HG02763 (cell line): Measurements from ENCODE around the gene CD3G.

Experiments
- ATAC-seq: cut with Tn5 transposase; IDR thresholded peaks from one replicate; pipeline ENCODE4 v1.9.1; 2021; ENCODE audit warnings: mild to moderate bottlenecking, moderate library complexity; ENCODE audit not compliant: unreplicated experiment

The CD3G gene

DNA sequence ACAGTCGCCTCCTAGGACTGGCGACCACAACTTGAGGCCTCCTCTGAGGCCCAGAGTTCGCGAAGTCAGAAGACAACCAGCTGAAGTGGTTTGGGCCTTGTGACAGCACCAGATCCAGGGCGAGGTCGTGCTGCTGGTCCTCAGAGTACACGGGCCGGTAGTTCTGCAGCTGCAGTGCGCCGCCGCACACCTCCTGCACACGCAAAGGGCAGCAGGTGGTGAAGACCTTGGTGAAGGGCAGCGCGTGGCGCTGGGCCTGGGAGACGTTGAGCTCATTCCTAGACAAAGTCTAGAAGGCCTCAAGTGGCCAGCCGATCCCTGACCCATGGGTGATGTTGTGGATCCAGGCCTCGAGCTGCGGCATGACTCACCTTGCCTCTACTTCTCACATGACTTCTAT lies 21.4 kb upstream of the CD3G start:
- ATAC-seq: no peak

DNA sequence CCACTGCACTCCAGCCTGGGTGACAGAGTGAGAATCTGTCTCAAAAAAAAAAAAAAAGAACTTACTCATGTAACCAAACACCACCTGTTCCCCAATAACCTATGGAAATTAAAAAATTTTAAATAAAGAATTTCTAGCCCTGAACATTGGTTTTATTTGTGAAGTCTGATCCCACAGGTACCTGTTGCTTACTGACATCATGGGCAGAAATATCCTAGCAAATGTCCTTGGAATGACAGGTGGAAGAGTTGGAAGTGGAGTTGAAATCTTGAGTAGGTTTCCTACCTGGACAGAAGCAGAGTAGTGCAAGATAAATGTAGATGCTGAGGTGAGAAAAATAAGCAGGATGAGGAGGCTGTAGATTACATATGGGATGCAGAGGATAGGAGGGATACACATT lies 18.9 kb upstream of the CD3G start:
- no peak for ATAC-seq

DNA sequence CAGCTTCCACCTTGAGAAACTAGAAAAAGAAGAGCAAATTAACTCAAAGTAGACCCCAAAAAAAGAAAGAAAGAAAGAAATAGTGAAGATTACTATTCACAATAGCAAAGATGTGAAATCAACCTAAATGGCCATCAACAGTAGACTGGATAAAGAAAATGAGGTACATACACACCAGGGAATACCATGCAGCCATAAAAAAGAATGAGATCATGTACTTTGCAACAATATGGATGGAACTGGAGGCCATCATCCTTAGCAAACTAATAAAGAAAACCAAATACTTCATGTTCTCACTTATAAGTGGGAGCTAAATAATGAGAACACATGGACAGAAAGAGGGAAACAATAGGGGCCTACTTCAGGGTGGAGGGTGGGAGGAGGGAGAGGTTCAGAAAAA lies 15.4 kb upstream of the CD3G start:
- no peak for ATAC-seq

DNA sequence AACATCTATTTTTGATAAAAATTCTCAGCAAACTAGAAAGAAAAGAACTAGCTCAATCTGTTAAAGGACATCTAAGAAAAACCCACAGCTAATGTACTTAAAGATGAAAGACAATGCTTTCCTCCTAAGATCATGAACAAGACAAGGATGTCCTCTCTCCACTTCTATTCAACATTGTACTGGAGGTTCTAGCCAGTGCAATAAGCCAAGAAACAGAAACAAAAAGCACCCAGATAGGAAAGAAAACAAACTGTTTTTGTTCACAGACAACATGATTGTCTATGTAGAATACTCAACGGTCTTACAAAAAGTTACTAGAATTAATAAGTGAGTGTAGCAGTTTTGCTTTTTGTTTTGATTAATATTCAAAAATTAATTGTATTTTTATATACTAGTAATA lies 9.4 kb upstream of the CD3G start:
- ATAC-seq: no peak

DNA sequence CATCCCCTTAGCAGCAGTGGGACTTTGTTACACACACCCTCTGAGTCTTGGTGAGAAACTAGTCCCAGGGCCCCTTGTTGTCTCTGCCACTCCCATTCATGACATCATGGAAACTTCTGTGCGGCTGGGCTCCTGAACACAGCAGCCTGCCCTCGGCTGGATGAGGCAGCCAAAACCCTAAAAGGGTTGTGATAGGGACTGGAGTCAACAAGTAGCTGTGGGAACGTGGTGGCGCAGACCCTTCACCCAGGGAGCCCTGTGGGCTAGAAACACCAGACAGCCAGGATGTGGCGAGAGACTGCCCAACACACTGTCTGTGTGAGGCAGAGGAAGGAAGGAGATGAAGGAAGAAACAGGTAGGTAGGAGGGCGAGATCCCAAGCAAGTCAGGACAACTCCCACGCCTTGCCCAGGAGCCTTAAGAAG lies 5.5 kb upstream of the CD3G start:
- no peak for ATAC-seq

DNA sequence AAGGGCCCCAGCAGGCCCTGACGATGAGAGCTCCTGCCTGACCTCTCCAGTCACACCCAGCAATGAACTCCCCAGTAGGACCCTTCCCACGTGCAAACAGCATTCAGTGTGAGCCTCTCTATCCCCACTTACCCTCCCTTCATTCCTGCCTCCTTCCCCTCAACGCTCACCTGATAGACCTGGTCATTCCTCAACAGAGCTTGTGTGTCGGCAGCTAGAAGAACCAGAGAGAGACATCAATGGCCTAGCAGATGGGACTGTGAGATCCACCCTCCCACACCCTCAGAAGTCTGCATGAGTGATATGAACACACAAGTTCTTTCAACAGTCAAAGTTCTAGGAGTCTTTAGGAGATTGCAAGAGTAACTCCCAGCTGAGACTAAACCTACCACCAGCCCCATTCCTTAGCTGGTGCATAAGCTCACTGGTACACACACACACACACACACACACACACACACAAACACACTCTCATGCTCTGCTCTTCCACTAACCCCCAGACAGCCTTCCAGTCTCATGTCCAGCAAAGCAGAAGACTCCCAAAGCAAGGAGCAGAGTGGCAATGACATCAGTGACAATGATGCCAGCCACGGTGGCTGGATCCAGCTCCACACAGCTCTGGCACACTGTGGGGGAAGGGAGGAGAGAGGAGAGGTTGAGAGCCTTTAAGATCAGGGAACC lies 4.7 kb upstream of the CD3G start:
- ATAC-seq: no peak

DNA sequence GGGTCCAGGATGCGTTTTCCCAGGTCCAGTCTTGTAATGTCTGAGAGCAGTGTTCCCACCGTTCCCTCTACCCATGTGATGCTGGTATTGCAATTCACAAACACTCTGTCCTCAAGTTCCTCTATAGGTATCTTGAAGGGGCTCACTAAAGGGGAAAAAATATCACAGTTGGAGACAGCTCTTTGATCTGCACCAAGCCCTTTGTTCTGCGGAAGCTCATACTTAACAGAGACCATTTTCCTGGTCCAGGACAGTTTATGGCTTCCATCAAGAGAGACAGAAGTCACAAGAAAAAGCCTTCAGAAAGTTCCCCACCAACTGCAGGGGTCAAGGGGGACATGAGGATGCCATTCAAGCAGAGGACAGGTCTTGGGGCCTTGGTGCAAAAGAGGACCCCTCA lies 3.7 kb upstream of the CD3G start:
- ATAC-seq: no peak

DNA sequence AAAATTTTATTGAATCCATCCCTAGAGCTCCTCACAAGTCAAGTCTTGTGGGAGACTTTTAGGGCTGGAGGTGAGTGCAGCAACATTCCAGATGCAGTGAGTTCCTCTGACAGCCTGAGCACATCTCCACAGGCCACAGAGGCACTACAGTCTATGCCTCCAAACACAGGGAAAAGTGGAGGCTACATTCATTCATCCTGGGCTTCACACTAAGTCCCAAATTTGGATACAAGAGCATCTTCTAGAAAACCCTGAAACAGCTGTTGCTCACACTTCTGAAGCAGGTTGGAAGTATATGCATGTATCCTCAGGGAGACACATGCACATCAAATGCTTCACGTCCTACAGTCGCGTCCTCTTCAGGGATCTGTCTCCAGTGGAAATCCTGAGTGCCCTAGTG lies 2.9 kb upstream of the CD3G start:
- ATAC-seq: no peak

DNA sequence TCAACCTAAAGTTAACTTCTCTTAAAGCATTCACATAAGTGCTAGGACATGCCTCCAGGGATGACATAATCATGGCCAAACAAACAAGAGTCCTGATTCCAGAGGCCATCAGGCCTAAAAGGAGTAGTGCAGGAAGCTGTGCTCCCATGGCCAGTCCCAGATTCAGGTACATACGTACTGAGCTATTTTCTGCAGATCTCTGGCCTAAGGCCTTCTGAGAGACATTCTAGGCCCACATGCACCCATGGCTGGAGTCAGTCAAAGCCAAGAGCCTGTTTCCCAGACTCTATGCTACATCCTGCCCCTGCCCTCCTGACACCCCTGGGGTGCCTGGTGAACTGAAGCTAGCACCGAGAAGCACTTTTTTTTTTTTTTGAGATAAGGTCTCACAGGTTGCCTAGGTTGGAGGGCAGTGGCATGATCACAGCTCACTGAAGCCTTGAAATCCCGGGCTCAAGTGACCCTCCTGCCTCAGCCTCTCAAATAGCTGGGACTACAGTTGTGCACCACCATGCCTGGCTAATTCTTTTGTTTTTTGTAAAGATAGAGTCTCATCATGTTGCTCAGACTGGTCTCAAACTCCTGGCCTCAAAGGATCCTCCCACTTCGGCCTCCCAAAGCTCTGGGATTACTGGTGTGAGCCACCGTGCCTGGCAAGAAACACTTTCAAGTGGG lies 2.2 kb upstream of the CD3G start:
- ATAC-seq: no peak

DNA sequence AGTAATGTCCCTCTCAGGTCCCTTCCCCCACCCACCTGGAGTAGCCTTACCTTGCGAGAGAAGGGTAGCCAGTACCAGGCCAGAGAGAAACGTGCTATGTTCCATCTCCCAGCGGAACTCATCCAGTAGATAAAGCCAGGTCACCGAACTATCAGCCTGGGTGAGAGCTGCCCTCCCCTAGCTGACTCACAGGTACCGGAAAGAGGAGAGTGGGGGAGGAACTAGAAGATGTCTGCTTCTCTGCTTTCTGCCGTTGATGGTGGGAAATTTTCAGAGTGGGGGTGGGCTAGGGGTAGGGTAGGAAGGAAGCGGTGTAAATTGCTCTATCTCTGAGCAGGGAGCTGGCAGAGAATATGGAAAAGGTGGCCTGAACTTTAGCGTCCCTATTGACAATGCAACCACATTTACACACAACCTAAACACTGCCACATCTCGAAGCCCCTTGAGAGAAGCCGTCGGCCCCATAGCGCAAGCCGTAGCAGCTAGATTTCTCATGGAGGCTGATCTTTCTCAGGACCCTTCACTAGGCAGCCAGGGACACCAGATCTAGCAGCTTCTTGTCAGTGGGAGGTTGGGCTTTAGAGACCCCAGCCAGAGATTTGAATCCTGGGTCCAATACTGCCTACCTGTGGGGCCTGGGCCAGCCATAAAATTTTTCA lies 1.5 kb upstream of the CD3G start, which contains the start of gene CD3D:
CD3D (minus strand) TSS at position 203 of the 659 bp plus-strand sequence; CDS start at position 105, 98 bp downstream.
- ATAC-seq: no peak

DNA sequence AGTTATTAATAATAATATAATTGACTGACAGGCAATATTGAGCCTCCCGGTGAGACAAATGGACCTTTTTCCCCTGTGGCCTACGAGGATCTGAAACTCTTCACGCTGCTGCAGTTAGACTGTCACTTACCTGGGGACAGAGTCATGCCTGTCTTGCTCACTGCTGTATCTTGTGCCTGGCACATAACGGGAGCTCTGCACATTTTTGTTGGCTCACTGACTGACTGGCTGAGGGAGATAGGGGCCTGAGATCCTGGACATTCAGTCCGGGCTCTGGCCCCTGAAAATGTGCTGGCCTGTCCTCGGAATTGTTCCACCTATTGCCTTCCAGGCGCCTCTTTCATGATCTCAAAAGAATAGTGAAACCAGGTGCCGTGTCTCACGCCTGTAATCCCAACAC lies 896 bp upstream of the CD3G start:
- ATAC-seq: no peak

DNA sequence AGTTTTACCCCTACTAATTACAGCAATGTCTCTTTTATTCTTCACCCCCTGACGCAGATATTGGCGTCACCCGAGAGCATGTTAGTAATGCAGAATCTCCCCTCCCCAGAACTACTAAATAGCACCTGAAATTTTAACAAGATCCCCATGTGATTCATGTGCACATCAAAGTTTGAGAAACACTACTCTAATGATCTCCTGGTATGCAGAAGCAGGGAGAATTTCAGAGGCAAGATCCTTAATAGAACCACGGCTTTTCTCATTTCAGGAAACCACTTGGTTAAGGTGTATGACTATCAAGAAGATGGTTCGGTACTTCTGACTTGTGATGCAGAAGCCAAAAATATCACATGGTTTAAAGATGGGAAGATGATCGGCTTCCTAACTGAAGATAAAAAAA lies 5.3 kb downstream of the CD3G start:
- ATAC-seq: no peak

DNA sequence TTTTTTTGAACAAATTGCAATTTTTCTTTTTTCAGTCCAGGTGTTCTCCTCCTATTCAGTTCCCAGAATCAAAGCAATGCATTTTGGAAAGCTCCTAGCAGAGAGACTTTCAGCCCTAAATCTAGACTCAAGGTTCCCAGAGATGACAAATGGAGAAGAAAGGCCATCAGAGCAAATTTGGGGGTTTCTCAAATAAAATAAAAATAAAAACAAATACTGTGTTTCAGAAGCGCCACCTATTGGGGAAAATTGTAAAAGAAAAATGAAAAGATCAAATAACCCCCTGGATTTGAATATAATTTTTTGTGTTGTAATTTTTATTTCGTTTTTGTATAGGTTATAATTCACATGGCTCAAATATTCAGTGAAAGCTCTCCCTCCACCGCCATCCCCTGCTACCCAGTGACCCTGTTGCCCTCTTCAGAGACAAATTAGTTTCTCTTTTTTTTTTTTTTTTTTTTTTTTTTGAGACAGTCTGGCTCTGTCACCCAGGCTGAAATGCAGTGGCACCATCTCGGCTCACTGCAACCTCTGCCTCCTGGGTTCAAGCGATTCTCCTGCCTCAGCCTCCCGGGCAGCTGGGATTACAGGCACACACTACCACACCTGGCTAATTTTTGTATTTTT lies 9.1 kb downstream of the CD3G start:
- ATAC-seq: no peak

DNA sequence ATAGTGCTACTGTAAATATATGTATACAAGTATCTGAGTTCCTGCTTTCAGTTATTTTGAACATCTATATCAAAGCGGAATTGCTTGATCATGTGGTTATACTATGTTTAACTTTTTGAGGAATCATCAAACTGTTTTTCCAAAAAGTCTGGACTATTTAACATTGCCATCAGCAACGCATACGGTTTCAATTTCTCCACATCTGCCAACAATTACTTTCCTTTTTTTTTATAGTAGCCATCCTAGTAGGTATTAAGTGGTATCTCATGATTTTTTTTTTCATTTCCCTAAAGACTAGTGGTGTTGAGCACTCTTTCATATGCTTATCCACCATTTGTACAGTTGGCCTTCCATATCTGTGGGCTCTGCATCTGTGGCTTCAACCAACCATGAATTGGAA lies 13.9 kb downstream of the CD3G start:
- ATAC-seq: no peak

DNA sequence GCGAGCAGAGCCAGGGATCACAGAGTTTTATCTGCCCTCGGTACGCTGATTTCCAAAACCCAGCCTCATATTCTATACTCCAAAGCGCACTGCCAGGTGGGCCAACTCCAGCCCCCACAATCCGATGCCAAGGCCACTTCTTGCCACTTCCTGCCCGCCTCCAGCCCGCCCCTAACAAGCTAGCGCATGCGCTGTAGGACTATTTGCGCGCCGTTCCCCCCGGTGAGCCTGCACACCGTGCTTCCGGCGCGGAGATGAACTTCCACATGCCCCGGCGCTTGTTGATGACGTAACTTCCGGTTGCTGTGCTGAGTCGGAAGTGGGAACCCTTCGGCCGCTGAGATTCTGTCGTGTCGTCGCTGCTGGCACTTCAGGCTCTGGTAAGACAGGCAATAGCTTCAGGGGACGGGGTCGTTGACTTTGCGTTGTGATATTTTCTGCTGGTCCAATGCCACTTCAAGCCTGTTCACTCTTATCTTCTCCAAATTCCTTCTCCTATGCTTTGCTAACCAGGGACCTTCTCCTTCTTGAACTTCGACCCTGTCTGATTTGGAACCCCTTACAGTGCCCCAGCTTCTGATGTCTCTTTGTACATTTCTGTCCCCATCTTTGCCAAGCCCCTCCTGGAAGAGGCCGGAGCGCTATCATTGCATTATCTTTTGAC lies 15.3 kb downstream of the CD3G start, which contains the start of gene UBE4A:
UBE4A (plus strand) TSS at position 306 of the 664 bp plus-strand sequence. CDS start 5,481 bp downstream, outside the sequence.
- peak; percentile 83 for ATAC-seq

DNA sequence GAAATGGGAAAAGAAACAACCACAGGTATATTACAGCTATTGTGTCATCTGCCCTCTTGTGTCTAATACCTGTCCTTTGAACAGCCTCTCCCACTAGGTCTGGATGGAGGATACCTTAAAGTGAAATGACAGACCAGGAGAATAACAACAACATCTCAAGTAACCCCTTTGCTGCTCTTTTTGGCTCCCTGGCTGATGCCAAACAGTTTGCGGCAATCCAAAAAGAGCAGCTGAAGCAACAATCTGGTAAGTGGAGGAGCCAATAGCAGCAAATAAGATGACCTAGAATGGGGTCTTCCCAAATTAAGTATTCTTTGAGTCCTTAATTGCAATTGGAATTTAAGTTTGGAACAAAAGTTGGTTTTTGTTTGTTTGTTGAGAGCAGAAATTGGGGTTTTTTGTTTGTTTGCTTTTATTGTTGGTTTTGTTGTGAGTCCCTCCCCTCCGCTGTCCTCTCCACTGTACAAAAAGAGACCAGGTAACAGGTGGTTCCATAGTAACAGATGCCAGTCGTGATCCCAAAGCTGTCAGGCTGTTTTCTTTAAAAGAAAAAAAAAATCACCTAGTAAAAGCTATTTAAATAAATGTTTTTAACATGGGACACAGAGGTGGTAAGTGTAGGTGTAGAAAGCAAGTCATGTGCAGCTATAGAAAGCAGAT lies 20.9 kb downstream of the CD3G start:
- no peak for ATAC-seq

DNA sequence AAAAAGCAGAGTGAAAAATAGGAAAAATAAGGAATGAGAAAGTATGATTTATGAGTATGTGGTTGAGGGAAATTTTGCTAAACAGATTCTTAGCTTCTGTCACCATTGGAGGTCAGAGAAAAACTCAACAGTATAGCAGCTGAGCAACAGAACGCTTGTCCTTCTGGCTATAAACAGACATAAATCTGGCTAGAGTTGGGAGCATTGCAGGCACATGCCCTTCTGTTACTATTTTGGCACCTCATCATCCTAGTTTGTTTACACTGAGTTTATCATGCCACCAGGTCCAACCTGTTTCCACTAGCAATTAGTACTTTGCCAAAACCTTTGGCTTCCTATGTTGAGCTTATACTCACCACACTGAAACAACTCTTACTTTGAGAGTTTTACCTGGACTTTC lies 22.1 kb downstream of the CD3G start:
- no peak for ATAC-seq

DNA sequence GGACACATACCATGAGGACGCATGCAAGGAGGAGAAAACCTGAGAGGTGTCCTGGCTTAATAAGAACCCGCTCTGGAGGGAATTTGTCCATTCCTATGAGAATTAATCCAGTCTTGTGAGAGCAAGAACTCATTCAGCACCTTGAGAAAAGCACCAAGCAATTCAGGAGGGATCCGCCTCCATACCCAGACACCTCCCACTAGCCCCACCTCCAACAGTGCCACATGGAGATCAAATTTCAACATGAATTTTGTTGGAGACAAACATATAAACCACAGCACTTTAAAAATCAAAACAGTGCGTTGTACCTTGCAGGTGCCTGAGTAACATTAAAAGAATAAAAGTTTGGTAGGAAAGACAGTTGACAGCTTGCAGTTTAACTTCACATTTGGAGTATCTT lies 26.6 kb downstream of the CD3G start:
- ATAC-seq: no peak

DNA sequence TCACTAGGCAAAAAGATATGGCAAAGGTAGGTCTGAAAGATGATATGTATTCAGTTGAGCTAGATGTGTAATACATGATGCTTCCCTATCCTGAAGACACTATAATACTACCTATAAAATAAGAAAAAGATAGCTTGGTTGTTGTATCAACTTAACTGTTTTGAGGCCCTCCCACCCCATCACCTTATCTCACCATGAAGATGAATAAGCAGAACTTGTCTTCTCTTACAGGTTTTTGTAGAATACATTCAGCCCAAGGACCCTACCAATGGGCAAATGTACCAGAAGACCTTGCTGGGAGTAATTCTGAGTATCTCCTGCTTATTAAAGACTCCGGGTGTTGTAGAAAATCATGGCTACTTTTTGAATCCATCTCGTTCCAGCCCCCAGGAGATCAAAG lies 29.1 kb downstream of the CD3G start:
- no peak for ATAC-seq

DNA sequence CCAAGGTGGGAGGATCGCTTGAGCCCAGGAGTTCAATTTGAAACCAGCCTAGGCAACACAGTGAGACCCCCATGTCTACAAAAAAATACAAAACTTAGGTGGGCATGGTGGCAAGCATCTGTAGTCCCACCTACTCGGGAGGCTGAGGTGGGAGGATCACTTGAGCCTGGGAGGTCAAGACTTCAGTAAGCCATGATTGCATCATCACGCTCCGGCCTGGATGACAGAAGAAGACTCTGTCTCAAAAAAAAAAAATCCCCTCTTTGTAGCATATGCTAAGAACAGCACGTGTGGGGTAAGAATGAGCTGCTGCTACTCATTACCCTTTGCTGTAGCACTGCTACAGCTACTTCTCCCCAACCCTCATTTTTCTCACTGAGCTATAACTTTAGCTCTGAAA lies 29.7 kb downstream of the CD3G start:
- ATAC-seq: no peak

DNA sequence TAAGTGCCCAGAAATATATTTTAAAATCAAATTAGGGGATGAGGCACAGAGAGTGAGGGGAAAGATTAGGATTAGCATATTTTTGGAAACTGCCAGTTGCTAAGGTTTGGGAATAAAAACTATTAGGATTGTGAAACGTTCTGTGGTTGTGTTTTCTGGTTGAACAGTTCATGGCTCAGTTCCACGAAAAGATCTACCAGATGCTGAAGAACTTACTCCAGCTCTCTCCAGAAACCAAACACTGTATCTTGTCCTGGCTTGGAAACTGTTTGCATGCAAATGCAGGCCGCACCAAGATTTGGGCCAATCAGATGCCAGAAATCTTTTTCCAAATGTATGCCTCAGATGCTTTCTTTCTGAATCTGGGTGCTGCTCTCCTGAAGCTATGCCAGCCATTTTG lies 30.6 kb downstream of the CD3G start:
- no peak for ATAC-seq
